Astrocyte of the spinal cord (primary cell): ENCODE measurements around the gene WSCD1.

Experiments used
- DNase-seq: peaks from one replicate; pipeline ENCODE4 v3.0.0; 2011; ENCODE audit warnings: low read depth, low spot score
- H3K4me3 ChIP-seq: 2 replicates; pipeline ENCODE4 v1.5.1; 2011; ENCODE audit warnings: low read depth, mild to moderate bottlenecking, low read length, moderate library complexity
- CTCF ChIP-seq: IDR thresholded peaks from 2 replicates; pipeline ENCODE4 v1.5.1; 2012; ENCODE audit warnings: low read depth, mild to moderate bottlenecking, low read length, inconsistent platforms
- in situ Hi-C: cut with HindIII; loops from 2 replicates; pipeline ENCODE4 v1.10.0; 2017; ENCODE audit warnings: low sequenced_read_pairs

Gene WSCD1

GRCh38 chr17:6054372-6054771 is 15.8 kb upstream of the WSCD1 start:
- TF ChIP-seq CTCF: no peak

GRCh38 chr17:6056104-6056503 is 14.1 kb upstream of the WSCD1 start:
- in situ Hi-C loops: no loop called here
- H3K4me3 ChIP-seq: no peak overlapping the region
- TF ChIP-seq CTCF: no peak
- DNase-seq: no peak

More at GRCh38 chr17:6054372-6054771, 15.8 kb upstream of the WSCD1 start:
- in situ Hi-C loops: no loop called here
- no peak overlapping the region for H3K4me3 ChIP-seq
- DNase-seq: no peak

GRCh38 chr17:6057562-6057961 is 12.6 kb upstream of the WSCD1 start:
- no peak for DNase-seq
- in situ Hi-C loops: no loop called here
- H3K4me3 ChIP-seq: no peak overlapping the region
- TF ChIP-seq CTCF: no peak

GRCh38 chr17:6059406-6059805 is 10.8 kb upstream of the WSCD1 start:
- TF ChIP-seq CTCF: no peak
- no peak overlapping the region for H3K4me3 ChIP-seq
- no peak for DNase-seq
- in situ Hi-C loops: no loop called here

- H3K4me3 ChIP-seq: no peak overlapping the region
- in situ Hi-C loops: no loop called here
- no peak for TF ChIP-seq CTCF
- peak; percentile 80 for DNase-seq
Observed at GRCh38 chr17:6061290-6061689, 8.9 kb upstream of the WSCD1 start.

GRCh38 chr17:6064868-6065267 is 5.3 kb upstream of the WSCD1 start:
- DNase-seq: no peak
- TF ChIP-seq CTCF: no peak
- in situ Hi-C loops: no loop called here
- no peak overlapping the region for H3K4me3 ChIP-seq

GRCh38 chr17:6065351-6065750 is 4.8 kb upstream of the WSCD1 start:
- TF ChIP-seq CTCF: no peak
- no peak overlapping the region for H3K4me3 ChIP-seq
- in situ Hi-C loops: no loop called here
- no peak for DNase-seq
